PC-3 (cell line): ENCODE results near the gene UGT1A8.

ENCODE experiments used
- CTCF ChIP-seq: fragments of 300-600 bp; sonication (generic); conservative IDR thresholded peaks from 2 replicates; pipeline ENCODE4 v1.5.1; 2017; ENCODE audit warnings: antibody characterized with exemption, low read depth, mild to moderate bottlenecking, low read length
- EZH2phosphoT487 ChIP-seq: fragments of 300-600 bp; sonication (generic); IDR thresholded peaks from 2 replicates; pipeline ENCODE4 v1.6.1; 2018; ENCODE audit warnings: mild to moderate bottlenecking, antibody characterized with exemption, low read length, borderline replicate concordance

GRCh38 chr2:233772153-233772552, 154.7 kb downstream of the UGT1A8 start:
- no peak for TF ChIP-seq CTCF
- TF ChIP-seq EZH2phosphoT487: no peak
